OCI-LY1 (cell line): Measurements from ENCODE around the gene PLEKHF1.

ENCODE experiments used
- H2AFZ ChIP-seq: fragments of 200-600 bp; sonication (generic), shearing (Covaris generic); 2 replicates; pipeline ENCODE4 v1.6.0; 2014; ENCODE audit warnings: antibody characterized with exemption, mild to moderate bottlenecking, low read length
- H3F3A ChIP-seq: fragments of 200-600 bp; sonication (generic), shearing (Covaris generic); 2 replicates; pipeline ENCODE4 v1.6.0; 2014; ENCODE audit warnings: mild to moderate bottlenecking, antibody characterized with exemption, low read length, moderate library complexity; ENCODE audit not compliant: insufficient read depth
- H3K27ac ChIP-seq: fragments of 200-600 bp; sonication (generic); 2 replicates; pipeline ENCODE4 v1.5.1; 2014; ENCODE audit warnings: low read length, mixed run types, mild to moderate bottlenecking, low read depth; ENCODE audit not compliant: poor library complexity, severe bottlenecking
- H3K27me3 ChIP-seq: fragments of 200-600 bp; sonication (generic); 2 replicates; pipeline ENCODE4 v1.6.0; 2014; ENCODE audit warnings: antibody characterized with exemption, mild to moderate bottlenecking, low read length, moderate library complexity; ENCODE audit not compliant: insufficient read depth
- H3K36me3 ChIP-seq: fragments of 200-600 bp; sonication (generic); 2 replicates; pipeline ENCODE4 v1.6.1; 2014; ENCODE audit warnings: mild to moderate bottlenecking, antibody characterized with exemption, low read length, moderate library complexity, mixed read lengths; ENCODE audit not compliant: insufficient read depth
- H3K4me1 ChIP-seq: fragments of 200-600 bp; sonication (generic); 2 replicates; pipeline ENCODE4 v1.5.1; 2014; ENCODE audit warnings: mild to moderate bottlenecking, low read length, moderate library complexity; ENCODE audit not compliant: insufficient read depth, severe bottlenecking
- H3K4me2 ChIP-seq: fragments of 200-600 bp; sonication (generic), shearing (Covaris generic); 2 replicates; pipeline ENCODE4 v1.6.1; 2014; ENCODE audit warnings: low read length
- H3K4me3 ChIP-seq: fragments of 200-600 bp; sonication (generic); 2 replicates; pipeline ENCODE4 v1.5.1; 2014; ENCODE audit warnings: low read length, low read depth, mild to moderate bottlenecking, mixed read lengths; ENCODE audit not compliant: poor library complexity, severe bottlenecking
- H3K79me2 ChIP-seq: fragments of 200-600 bp; shearing (Covaris generic); 2 replicates; pipeline ENCODE4 v1.6.1; 2016; ENCODE audit warnings: mixed run types, low read length, mixed read lengths; ENCODE audit not compliant: insufficient read depth
- H3K9ac ChIP-seq: fragments of 200-600 bp; sonication (generic), shearing (Covaris generic); 2 replicates; pipeline ENCODE4 v1.6.1; 2014; ENCODE audit warnings: mild to moderate bottlenecking, low read length, mixed read lengths
- H3K9me2 ChIP-seq: fragments of 200-600 bp; sonication (generic), shearing (Covaris generic); 2 replicates; pipeline ENCODE4 v1.6.1; 2014; ENCODE audit warnings: low read depth, mild to moderate bottlenecking, low read length, mixed read lengths
- H3K9me3 ChIP-seq: fragments of 200-600 bp; shearing (Covaris generic); 2 replicates; pipeline ENCODE4 v1.6.1; 2014; ENCODE audit warnings: low read length, mixed read lengths
- H4K20me1 ChIP-seq: fragments of 200-600 bp; sonication (generic), shearing (Covaris generic); 2 replicates; pipeline ENCODE4 v1.6.0; 2016; ENCODE audit warnings: mild to moderate bottlenecking, low read length; ENCODE audit not compliant: insufficient read depth
- CTCF ChIP-seq: fragments of 200-600 bp; sonication (generic), shearing (Covaris generic); IDR thresholded peaks from 2 replicates; pipeline ENCODE4 v1.5.1; 2017; ENCODE audit warnings: mild to moderate bottlenecking, antibody characterized with exemption, low read length, moderate library complexity, mixed read lengths
- EZH2 ChIP-seq: fragments of 200-600 bp; sonication (generic), shearing (Covaris generic); IDR thresholded peaks from 2 replicates; pipeline ENCODE4 v1.8.0; 2017; ENCODE audit warnings: borderline replicate concordance, mixed run types, mild to moderate bottlenecking, antibody characterized with exemption, low read length, moderate library complexity, mixed read lengths

Gene PLEKHF1

GRCh38 chr19:29620931-29621351 is 44.3 kb upstream of the PLEKHF1 start:
- TF ChIP-seq CTCF (no peak), EZH2 (no peak)
- H3K4me2 ChIP-seq, result no peak overlapping the region

GRCh38 chr19:29622166-29623070 is 42.8 kb upstream of the PLEKHF1 start:
- H3K9me2 ChIP-seq, result no peaks in the 10 kb centered on the region
- H3K4me2 ChIP-seq, result no peak overlapping the region
- no peaks in the 10 kb centered on the region for H3F3A ChIP-seq
- H2AFZ ChIP-seq, result no peak overlapping the region
- H3K9me3 ChIP-seq, result no peaks in the 10 kb centered on the region
- TF ChIP-seq EZH2 (no peak), CTCF (no peak)
- no peak overlapping the region for H3K9ac ChIP-seq
- no peak overlapping the region for H3K27ac ChIP-seq
- H3K79me2 ChIP-seq, result no peaks in the 10 kb centered on the region
- no peaks in the 10 kb centered on the region for H3K4me1 ChIP-seq
- H4K20me1 ChIP-seq, result no peaks in the 10 kb centered on the region
- H3K4me3 ChIP-seq, result no peak overlapping the region
- no peaks in the 10 kb centered on the region; the same call in 1 of the 2 replicates for H3K27me3 ChIP-seq
- H3K36me3 ChIP-seq, result no peaks in the 10 kb centered on the region

More at GRCh38 chr19:29620931-29621351, 44.3 kb upstream of the PLEKHF1 start:
- Histone ChIP-seq H3K4me3 (no peak overlapping the region), H4K20me1 (no peaks in the 10 kb centered on the region), H3K27ac (no peak overlapping the region), H3K9me3 (no peaks in the 10 kb centered on the region), H3K9me2 (no peaks in the 10 kb centered on the region), H3F3A (no peaks in the 10 kb centered on the region), H3K4me1 (no peaks in the 10 kb centered on the region), H3K9ac (no peak overlapping the region), H3K27me3 (no peaks in the 10 kb centered on the region), H3K36me3 (peaks cover 3% of the 10 kb centered on the region), H2AFZ (no peak overlapping the region), H3K79me2 (no peaks in the 10 kb centered on the region)

GRCh38 chr19:29623726-29624488 is 41.4 kb upstream of the PLEKHF1 start:
- H3K9me3 ChIP-seq, result no peaks in the 10 kb centered on the region
- H3K9me2 ChIP-seq, result no peaks in the 10 kb centered on the region
- H4K20me1 ChIP-seq, result no peaks in the 10 kb centered on the region
- TF ChIP-seq CTCF, result no peak
- no peak for TF ChIP-seq EZH2
- no peak overlapping the region for H3K27ac ChIP-seq
- no peaks in the 10 kb centered on the region for H3F3A ChIP-seq
- H3K9ac ChIP-seq, result no peak overlapping the region
- H3K4me1 ChIP-seq, result no peaks in the 10 kb centered on the region
- no peak overlapping the region for H3K4me2 ChIP-seq
- no peak overlapping the region for H2AFZ ChIP-seq
- H3K36me3 ChIP-seq, result no peaks in the 10 kb centered on the region
- H3K4me3 ChIP-seq, result no peak overlapping the region
- H3K27me3 ChIP-seq, result no peaks in the 10 kb centered on the region; the same call in 1 of the 2 replicates
- H3K79me2 ChIP-seq, result no peaks in the 10 kb centered on the region
